ENCODE measurements around the gene MICALL2. TPM values are rescaled to one million over a fixed set of nuclear protein-coding genes. Genes with fewer than 3 reads are reported as not detected.

MICALL2 gene
- total RNA-seq, 2 donors from 2014 or later, result 1.8 to 5.1 TPM

DNA sequence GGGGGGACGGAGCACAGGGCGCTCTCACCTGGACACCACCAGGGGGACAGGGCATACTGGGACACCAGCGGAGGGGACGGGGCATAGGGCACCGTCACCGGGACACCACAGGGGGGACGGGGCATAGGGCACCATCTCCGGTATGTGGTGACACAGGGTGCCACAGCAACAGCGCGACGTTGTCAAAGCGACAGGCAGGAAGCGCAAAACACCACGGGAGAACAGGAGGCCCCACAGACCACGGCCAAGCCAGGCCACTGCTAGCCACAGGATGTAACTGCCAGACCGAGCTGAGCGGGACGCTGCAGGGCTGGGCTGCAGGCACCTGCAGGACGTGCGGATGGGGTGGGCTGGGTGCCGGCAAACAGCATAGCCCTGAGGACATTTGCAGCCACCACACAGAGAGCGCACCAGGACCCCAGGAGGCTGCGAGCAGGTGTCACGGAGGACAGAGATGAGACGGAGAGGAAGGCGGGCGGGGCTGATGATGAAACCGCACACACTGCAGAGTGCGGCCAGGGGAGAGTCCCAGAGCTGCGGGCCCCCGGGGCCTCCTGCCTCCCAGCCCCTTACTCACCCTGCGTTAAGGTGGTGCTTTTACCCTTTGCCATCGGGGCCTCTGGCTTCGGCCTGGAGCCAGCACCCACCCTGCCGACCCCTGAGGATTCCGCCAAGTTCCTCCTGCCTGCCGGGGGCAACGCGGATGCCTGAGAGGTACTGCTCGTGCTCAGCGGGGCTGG is 17.5 kb downstream of the MICALL2 start:
- Mint-ChIP-seq H3K4me3 (no peak overlapping the region), H3K36me3 (ENCODE audit: low read depth) (no peaks in the 10 kb centered on the region), H3K4me1 (no peaks in the 10 kb centered on the region), H3K27ac (no peak overlapping the region), H3K9me3 (no peaks in the 10 kb centered on the region), H3K27me3 (no peaks in the 10 kb centered on the region)
- ATAC-seq (replicated peaks), result no peak

DNA sequence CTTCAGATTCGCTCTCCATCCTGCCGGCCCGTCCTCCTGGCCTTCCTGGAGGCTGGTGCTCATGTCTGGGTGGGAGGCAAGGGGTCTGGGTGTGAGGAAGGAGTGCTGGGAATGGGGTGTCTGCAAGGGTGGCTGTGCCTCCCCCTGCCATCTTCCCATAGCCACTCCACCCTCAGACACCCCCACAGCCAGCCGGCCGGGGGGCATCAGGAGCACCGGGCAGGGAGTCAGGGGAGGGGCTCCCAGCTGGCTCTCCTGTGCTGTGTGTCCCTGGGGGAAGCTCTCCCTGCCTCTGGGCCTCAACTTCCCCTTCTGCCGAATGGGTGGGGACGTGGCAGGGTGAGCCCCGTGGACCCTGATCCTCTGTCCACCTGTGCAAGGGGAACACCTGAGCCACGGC is 18.6 kb downstream of the MICALL2 start:
- Mint-ChIP-seq H3K9me3 (no peaks in the 10 kb centered on the region), H3K4me1 (no peaks in the 10 kb centered on the region), H3K4me3 (no peak overlapping the region), H3K27ac (no peak overlapping the region), H3K36me3 (ENCODE audit: low read depth) (no peaks in the 10 kb centered on the region), H3K27me3 (no peaks in the 10 kb centered on the region)
- ATAC-seq (replicated peaks), result no peak

DNA sequence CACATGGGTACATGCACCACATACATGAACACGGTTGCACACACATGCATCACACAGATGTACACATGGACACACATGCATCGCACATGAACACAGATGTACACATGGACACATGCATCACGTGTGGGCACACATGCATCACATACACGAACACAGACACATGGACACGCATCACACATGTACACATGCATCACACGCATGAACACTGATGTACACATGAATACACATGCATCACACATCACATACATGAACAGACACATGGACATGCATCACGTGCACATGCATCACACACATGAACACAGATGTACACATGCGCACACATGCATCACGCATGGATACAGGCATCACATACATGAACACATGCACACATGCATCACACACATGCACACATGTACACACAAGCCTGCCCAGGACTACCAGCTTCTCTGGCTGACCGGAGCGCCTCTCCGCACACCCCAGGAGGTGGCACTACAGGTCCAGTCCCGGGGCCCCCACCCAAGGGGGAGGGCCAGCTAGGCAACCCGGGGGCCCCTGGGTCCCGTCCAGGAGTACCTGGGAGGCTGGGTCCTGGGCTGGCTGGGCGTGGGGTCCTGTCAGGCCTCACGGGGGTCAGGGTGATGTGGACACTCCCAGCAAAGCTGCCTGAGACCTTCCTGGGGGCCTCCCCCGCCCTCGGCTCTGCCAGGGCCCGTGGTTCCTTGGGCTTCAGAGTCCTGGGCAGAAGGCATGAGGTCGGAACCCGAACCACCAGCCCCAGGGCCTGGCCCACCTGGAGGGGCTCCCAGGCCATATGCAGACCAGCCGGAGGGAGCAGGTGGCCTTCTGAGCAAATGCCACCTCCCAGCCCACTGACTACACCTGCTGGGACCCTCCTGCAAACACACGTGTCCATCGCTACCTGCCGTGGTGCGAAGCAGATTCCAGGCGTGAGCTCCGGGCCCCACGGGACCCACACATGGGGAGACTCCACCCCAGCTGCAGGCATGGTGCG is 19.6 kb downstream of the MICALL2 start:
- Mint-ChIP-seq H3K27ac (no peak overlapping the region), H3K4me3 (no peak overlapping the region), H3K27me3 (no peaks in the 10 kb centered on the region), H3K36me3 (ENCODE audit: low read depth) (no peaks in the 10 kb centered on the region), H3K9me3 (no peaks in the 10 kb centered on the region), H3K4me1 (no peaks in the 10 kb centered on the region)
- ATAC-seq (replicated peaks), result no peak

DNA sequence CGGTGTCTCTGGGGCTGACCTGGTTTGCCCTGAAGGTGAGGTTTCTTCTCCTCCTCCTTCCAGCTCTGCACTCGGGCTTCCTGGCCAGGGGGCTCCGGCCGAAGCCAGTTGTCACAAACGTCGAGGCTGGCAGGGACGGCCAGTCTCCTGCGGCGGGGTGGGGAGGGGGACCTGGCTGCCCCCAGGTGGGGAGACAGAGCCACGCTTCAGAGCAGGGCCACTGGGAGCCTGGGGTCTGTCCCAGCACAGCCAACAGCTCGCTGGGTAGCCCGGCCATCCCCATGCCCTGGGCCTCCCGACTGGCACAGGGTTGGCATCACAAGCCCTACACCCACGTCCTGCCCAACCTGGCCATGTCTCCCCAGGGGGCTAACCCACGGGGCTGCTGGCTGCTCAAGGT is 20.4 kb downstream of the MICALL2 start:
- no peaks in the 10 kb centered on the region for H3K9me3 Mint-ChIP-seq

GRCh38 chr7:1438208-1438607 is 21.1 kb downstream of the MICALL2 start:
- no peaks in the 10 kb centered on the region for H3K36me3 Mint-ChIP-seq (ENCODE audit: low read depth)
- ATAC-seq (replicated peaks), result no peak
- no peaks in the 10 kb centered on the region for H3K4me1 Mint-ChIP-seq
- H3K27me3 Mint-ChIP-seq, result no peaks in the 10 kb centered on the region
- H3K27ac Mint-ChIP-seq, result no peak overlapping the region
- H3K4me3 Mint-ChIP-seq, result no peak overlapping the region
- no peaks in the 10 kb centered on the region for H3K9me3 Mint-ChIP-seq

More for the DNA sequence above, 20.4 kb downstream of the MICALL2 start:
- no peak overlapping the region for H3K4me3 Mint-ChIP-seq
- no peak overlapping the region for H3K27ac Mint-ChIP-seq
- H3K27me3 Mint-ChIP-seq, result no peaks in the 10 kb centered on the region
- H3K36me3 Mint-ChIP-seq (ENCODE audit: low read depth), result no peaks in the 10 kb centered on the region
- H3K4me1 Mint-ChIP-seq, result no peaks in the 10 kb centered on the region
- no peak for ATAC-seq (replicated peaks)

DNA sequence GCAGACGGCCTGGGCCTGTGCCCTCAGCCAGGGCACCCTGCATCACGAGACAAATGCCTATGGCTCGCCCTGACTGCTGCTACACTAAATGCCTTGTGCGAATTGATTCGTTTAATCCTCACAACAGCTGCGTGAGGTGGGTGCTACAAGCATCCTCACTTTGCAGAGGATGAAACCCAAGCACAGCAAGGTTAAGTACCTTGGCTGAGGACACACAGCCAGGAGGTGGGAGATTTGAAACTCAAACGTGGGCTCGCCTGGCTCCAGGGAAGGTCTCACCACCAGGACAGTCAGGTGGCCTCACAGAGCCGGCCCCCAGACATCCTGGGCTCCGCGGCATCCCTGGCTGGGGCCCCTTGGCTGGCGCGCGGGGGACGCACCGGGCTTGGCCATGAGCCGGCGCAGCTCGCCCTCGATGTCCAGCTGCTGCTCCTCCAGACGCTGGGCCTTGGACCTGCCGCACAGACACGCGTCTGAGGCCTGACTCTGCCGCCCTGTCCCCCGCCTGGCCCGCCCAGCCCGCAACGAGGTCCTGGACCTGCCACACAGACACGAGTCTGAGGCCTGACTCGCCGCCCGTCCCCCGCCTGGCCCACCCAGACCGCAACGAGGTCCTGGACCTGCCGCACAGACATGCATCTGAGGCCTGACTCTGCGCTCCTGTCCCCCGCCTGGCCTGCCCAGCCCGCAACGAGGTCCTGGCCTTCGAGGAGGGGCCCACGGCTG is 22.0 kb downstream of the MICALL2 start:
- H3K27ac Mint-ChIP-seq, result no peak overlapping the region
- H3K4me3 Mint-ChIP-seq, result no peak overlapping the region
- peaks cover 2% of the 10 kb centered on the region for H3K27me3 Mint-ChIP-seq
- peaks cover 3% of the 10 kb centered on the region for H3K4me1 Mint-ChIP-seq
- no peaks in the 10 kb centered on the region for H3K36me3 Mint-ChIP-seq (ENCODE audit: low read depth)
- no peaks in the 10 kb centered on the region for H3K9me3 Mint-ChIP-seq
- ATAC-seq (replicated peaks), result no peak

GRCh38 chr7:1436608-1437007 is 22.7 kb downstream of the MICALL2 start:
- Mint-ChIP-seq H3K4me3 (no peak overlapping the region), H3K36me3 (ENCODE audit: low read depth) (no peaks in the 10 kb centered on the region), H3K27me3 (peaks cover 3% of the 10 kb centered on the region), H3K27ac (no peak overlapping the region), H3K9me3 (no peaks in the 10 kb centered on the region), H3K4me1 (peaks cover 4% of the 10 kb centered on the region)
- no peak for ATAC-seq (replicated peaks)

DNA sequence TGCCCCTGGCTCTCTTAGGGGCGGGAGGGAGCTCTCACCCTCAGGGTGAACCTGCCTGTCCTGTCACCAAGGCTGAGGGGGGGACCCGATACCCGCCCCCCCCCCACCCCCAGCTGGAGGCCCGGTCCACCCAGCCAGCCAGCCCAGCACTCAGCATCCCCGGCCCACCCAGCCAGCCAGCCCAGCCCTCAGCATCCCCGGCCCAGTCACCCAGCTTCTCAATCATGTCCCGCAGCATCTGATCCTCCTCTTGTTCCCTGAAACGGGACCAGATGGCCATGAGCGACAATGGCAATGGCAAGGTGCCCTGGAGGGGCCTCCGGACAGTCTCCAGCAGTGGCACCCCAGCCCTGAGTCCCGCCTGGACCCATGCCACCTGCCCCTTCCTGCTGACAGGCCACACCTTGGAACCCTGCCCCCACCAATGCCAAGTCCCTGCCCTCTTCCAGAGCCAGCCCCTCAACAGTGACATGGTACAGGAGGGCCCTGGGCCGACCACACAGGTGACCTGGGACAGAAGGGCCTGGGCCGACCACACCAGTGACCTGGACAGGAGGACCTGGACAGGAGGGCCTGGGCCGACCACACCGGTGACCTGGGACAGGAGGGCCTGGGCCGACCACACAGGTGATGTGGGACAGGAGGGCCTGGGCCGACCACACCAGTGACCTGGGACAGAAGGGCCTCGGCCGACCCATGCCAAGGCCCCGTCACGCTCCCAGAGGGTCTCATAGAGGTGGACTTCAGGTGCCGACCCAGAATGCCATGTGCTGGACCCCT is 24.2 kb downstream of the MICALL2 start:
- Mint-ChIP-seq H3K9me3 (no peaks in the 10 kb centered on the region), H3K27ac (no peak overlapping the region)

DNA sequence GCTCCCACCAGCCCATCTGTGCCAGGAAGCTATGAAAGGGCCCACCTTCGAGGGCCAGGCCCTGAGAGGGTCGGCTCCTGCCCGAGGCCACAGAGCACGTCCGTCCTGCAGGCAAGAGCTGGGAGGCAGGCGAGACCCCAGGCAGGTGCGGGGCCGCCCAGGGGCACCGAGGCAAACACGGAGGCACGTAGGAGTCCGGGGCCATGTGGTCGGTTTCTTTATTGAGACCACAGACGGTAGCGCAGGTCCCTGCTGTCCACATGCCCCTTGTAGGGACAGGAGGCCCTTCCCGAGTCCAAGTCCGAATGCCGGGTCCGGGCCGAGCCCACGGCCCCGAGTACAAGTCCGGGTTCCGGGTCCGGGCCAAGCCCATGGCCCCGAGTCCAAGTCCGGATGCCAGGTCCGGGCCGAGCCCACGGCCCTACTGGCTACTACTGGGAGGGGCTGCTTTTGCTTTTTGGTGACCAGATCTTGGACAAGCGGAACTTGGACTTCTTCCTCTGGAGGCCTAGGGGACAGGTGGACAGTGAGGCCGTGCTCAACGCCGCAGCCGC is 25.0 kb downstream of the MICALL2 start:
- H3K27ac Mint-ChIP-seq, result no peak overlapping the region
- peaks cover 4% of the 10 kb centered on the region for H3K4me1 Mint-ChIP-seq
- H3K9me3 Mint-ChIP-seq, result no peaks in the 10 kb centered on the region

More for the DNA sequence above, 24.2 kb downstream of the MICALL2 start:
- H3K27me3 Mint-ChIP-seq, result peaks cover 3% of the 10 kb centered on the region
- no peak overlapping the region for H3K4me3 Mint-ChIP-seq
- H3K4me1 Mint-ChIP-seq, result peaks cover 4% of the 10 kb centered on the region
- no peaks in the 10 kb centered on the region for H3K36me3 Mint-ChIP-seq (ENCODE audit: low read depth)
- no peak for ATAC-seq (replicated peaks)

GRCh38 chr7:1433128-1433920 is 25.9 kb downstream of the MICALL2 start:
- peaks cover 3% of the 10 kb centered on the region for H3K27me3 Mint-ChIP-seq
- peaks cover 4% of the 10 kb centered on the region for H3K4me1 Mint-ChIP-seq
- no peak for ATAC-seq (replicated peaks)
- H3K9me3 Mint-ChIP-seq, result no peaks in the 10 kb centered on the region
- H3K4me3 Mint-ChIP-seq, result no peak overlapping the region
- no peaks in the 10 kb centered on the region for H3K36me3 Mint-ChIP-seq (ENCODE audit: low read depth)
- H3K27ac Mint-ChIP-seq, result no peak overlapping the region

More for the DNA sequence above, 25.0 kb downstream of the MICALL2 start:
- ATAC-seq (replicated peaks), result no peak
- no peaks in the 10 kb centered on the region for H3K36me3 Mint-ChIP-seq (ENCODE audit: low read depth)
- H3K4me3 Mint-ChIP-seq, result no peak overlapping the region
- peaks cover 3% of the 10 kb centered on the region for H3K27me3 Mint-ChIP-seq

DNA sequence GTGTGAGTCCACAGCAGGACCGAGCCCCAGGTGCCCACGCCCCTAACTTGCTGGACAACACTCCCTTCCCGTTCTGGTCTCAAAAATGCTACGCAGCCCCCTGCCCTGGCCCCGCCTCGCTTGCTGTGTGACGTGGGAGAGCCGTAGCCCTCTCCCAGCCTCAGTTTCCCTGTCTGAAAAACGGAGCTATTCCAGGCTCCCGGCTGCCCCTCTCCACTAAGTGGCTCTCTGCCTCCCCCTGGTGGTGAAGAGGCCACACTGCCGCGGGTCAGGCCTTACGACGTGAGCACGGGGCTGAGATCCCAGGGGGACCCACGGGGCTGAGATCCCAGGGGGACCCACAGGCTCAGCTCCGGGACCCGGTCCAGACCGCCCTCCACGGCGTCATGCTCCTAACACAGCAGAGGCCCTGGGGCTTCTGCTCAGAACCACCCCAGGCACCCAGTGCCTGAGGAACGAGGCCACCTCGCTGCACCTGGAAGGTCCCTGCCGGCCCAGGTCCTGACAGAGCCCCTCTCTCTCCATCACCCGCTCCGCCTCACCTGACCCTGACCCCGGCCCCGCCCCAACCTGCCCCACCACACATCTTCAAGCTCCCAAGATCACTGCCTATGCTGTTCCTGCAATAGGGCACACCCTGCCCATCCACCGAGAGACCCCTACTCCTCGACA is 26.7 kb downstream of the MICALL2 start:
- peaks cover 4% of the 10 kb centered on the region for H3K4me1 Mint-ChIP-seq
- H3K4me3 Mint-ChIP-seq, result no peak overlapping the region
- ATAC-seq (replicated peaks), result peak; percentile 80
- H3K27me3 Mint-ChIP-seq, result peaks cover 3% of the 10 kb centered on the region
- no peaks in the 10 kb centered on the region for H3K36me3 Mint-ChIP-seq (ENCODE audit: low read depth)
- H3K9me3 Mint-ChIP-seq, result no peaks in the 10 kb centered on the region
- no peak overlapping the region for H3K27ac Mint-ChIP-seq

GRCh38 chr7:1431634-1432380 is 27.5 kb downstream of the MICALL2 start:
- Mint-ChIP-seq H3K4me1 (peaks cover 4% of the 10 kb centered on the region), H3K9me3 (no peaks in the 10 kb centered on the region), H3K27me3 (peaks cover 3% of the 10 kb centered on the region), H3K36me3 (ENCODE audit: low read depth) (no peaks in the 10 kb centered on the region), H3K27ac (no peak overlapping the region), H3K4me3 (no peak overlapping the region)
- no peak for ATAC-seq (replicated peaks)
